OCI-LY3 (cell line): ENCODE results near the gene CHMP5.

ENCODE experiments used
- CTCF ChIP-seq: fragments of 200-600, 300-600 bp; sonication (generic); IDR thresholded peaks from 2 replicates; pipeline ENCODE4 v1.5.1; 2014; ENCODE audit warnings: antibody characterized with exemption, low read length, low read depth
- EZH2phosphoT487 ChIP-seq: fragments of 200-600 bp; shearing (Covaris generic); IDR thresholded peaks from 2 replicates; pipeline ENCODE4 v1.6.1; 2018; ENCODE audit warnings: antibody characterized with exemption, mixed run types, low read depth

GRCh38 chr9:33277484-33277883 lies 12.6 kb downstream of the CHMP5 start:
- TF ChIP-seq CTCF (no peak), EZH2phosphoT487 (no peak)
